GM06990 (cell line): Measurements from ENCODE around the gene NDUFS1.
"Not testable (repeated sequence)": the region's sequence is repeated elsewhere in the genome, so short reads cannot be mapped to it uniquely, and the experiment has no call there.

ENCODE experiments used
- DNase-seq: peaks from one replicate; pipeline ENCODE4 v3.0.0-alpha.2; 2011; ENCODE audit not compliant: insufficient read length; ENCODE audit errors: extremely low read depth
- H3K27me3 ChIP-seq: replicated peaks from 2 replicates; pipeline ENCODE4 v1.6.0; 2011; ENCODE audit warnings: low read length; ENCODE audit not compliant: control insufficient read depth, insufficient read depth
- H3K36me3 ChIP-seq: 2 replicates; pipeline ENCODE4 v1.5.1; 2011; ENCODE audit warnings: low read length; ENCODE audit not compliant: control insufficient read depth, insufficient read depth
- H3K4me3 ChIP-seq: replicated peaks from 2 replicates; pipeline ENCODE4 v1.5.1; 2011; ENCODE audit warnings: low read depth, mild to moderate bottlenecking, control low read depth, low read length
- TF ChIP-seq, protein P1 (sequence below): IDR thresholded peaks from 2 replicates; pipeline ENCODE4 v1.5.1; 2011; ENCODE audit warnings: low read length, control low read depth, mild to moderate bottlenecking, inconsistent platforms; ENCODE audit not compliant: insufficient read depth, poor library complexity, severe bottlenecking

The NDUFS1 gene

DNA sequence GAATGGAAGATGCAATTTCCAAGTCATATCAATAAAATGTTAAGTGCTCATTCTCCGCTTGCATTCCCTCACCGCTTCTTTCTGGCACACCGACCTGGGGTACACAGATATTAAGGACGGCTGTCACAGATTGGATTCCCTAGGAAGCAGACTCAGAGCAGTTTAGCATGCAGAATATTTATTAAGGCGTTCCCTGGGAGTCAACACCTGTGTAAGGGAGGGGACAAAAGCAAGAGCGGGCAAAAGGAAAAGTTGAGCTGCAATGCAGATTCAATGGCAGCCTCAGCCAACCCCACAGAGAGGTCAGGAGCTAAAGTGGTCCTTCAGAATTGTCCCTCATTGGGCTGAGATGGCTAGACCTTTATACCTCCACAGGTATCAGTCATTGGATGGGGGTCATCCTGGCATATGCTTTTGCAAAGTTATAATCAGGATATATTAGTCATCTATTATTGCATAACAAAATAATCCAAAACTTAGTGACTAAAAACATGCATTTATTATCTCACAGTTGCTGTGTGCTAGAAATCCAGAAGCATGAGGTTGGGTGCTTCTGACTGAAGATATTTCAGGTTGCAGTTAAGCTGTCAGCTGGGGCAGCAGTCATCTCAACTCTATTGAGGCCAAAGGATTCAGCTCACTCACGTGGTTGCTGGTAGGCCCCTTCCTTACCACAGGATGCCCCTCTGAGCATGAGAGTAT is 46.2 kb downstream of the NDUFS1 start:
- TF ChIP-seq, protein P1, sequence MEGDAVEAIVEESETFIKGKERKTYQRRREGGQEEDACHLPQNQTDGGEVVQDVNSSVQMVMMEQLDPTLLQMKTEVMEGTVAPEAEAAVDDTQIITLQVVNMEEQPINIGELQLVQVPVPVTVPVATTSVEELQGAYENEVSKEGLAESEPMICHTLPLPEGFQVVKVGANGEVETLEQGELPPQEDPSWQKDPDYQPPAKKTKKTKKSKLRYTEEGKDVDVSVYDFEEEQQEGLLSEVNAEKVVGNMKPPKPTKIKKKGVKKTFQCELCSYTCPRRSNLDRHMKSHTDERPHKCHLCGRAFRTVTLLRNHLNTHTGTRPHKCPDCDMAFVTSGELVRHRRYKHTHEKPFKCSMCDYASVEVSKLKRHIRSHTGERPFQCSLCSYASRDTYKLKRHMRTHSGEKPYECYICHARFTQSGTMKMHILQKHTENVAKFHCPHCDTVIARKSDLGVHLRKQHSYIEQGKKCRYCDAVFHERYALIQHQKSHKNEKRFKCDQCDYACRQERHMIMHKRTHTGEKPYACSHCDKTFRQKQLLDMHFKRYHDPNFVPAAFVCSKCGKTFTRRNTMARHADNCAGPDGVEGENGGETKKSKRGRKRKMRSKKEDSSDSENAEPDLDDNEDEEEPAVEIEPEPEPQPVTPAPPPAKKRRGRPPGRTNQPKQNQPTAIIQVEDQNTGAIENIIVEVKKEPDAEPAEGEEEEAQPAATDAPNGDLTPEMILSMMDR = no peak
- no peaks in the 10 kb centered on the region for H3K27me3 ChIP-seq
- no peak overlapping the region for H3K4me3 ChIP-seq
- H3K36me3 ChIP-seq = peaks cover 2% of the 10 kb centered on the region; the same call in 1 of the 2 replicates
- DNase-seq = no peak

DNA sequence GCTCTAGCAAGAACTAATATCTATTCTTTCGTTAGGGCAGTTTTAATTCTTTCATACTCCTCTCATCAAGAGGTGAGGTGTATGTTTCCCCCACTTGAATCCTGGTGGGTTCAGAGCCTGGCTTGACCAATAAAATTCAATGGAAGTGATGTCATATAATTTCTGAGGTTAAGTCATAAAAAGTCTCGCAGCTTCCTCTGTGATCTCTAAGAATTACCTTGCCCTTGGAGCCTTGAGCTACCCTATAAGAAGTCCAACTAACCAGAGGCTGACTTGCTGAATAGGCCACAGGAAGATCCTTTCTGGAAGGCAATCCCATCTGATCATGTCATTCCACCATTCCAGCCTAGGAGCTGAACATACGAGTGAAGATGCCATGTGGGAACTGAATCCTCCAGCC is 47.1 kb downstream of the NDUFS1 start:
- H3K27me3 ChIP-seq = no peaks in the 10 kb centered on the region
- H3K36me3 ChIP-seq = peaks cover 2% of the 10 kb centered on the region; the same call in 1 of the 2 replicates
- H3K4me3 ChIP-seq = no peak overlapping the region
- no peak for DNase-seq
- TF ChIP-seq, protein P1 = no peak

DNA sequence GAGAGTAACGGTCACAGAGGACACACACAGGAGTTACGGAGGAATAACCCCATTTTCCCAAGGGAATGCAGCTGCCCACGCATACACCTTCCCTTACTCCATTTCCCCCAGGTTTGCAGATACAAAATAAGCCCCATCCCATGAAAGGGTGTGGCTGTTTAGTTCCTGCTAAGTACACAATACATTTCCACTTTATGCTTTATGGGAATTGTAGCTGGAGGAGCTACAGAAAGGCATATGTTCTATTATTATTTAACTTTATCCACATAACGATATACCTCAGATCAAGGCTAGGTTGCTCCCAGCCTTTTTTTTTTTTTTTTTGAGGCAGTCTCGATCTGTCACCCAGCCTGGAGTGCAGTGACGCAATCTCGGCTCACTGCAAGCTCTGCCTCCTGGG is 50.5 kb downstream of the NDUFS1 start:
- DNase-seq = no peak
- TF ChIP-seq, protein P1 = no peak
- H3K36me3 ChIP-seq = no peaks in the 10 kb centered on the region

DNA sequence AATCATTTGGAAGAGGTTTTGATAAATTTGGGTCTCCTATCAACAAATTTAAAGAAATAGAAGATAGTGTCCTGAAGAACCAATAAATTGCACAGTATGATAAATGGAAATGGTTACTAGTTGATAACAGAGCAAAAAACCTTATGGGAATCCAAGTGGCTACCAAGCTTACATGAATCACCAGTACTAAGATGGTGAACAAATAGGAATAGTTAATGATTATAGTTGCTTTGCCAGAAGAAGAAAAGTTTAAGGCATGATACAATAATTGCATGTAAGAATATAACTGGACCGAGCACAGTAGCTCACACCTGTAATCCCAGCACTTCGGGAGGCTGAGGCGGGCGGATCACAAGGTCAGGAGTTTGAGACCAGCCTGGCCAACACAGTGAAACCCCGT is 53.7 kb downstream of the NDUFS1 start:
- no peak overlapping the region for H3K4me3 ChIP-seq
- H3K27me3 ChIP-seq = no peaks in the 10 kb centered on the region
- no peak for DNase-seq
- H3K36me3 ChIP-seq = no peaks in the 10 kb centered on the region
- TF ChIP-seq, protein P1 = no peak

More for the DNA sequence above, 50.5 kb downstream of the NDUFS1 start:
- H3K4me3 ChIP-seq = no peak overlapping the region
- H3K27me3 ChIP-seq = no peaks in the 10 kb centered on the region

DNA sequence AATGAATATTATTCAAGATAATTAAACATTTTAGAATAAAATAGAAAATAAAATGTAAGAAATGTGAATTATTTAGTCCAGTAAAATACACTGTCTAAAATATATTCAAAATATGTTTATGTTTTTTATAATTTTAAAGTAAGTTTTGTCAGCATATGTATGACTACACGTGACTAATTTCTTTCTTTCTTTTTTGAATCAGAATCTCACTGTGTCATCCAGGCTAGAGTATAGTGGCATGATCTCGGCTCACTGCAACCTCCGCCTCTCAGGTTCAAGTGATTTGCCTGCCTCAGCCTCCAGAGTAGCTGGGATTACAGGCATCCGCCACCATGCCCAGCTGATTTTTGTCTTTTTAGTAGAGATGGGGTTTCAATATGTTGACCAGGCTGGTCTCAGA is 54.2 kb downstream of the NDUFS1 start:
- Histone ChIP-seq H3K4me3 (no peak overlapping the region), H3K27me3 (no peaks in the 10 kb centered on the region), H3K36me3 (no peaks in the 10 kb centered on the region)
- TF ChIP-seq, protein P1 = no peak
- no peak for DNase-seq

DNA sequence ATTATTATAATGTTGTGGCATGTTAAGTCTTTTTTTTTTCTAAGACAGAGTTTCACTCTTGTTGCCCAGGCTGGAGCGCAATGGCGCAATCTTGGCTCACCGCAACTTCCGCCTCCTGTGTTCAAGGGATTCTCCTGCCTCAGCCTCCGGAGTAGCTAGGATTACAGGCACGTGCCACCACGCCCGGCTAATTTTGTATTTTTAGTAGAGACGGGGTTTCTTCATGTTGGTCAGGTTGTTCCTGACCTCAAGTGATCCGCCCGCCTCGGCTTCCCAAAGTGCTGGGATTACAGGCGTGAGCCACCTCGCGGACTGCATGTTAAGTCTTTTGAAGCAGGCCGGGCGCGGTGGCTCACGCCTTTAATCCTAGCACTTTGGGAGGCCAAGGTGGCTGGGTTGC is 60.4 kb downstream of the NDUFS1 start:
- not testable (repeated sequence) for DNase-seq

More for the DNA sequence above, 60.4 kb downstream of the NDUFS1 start:
- H3K27me3 ChIP-seq, H3K4me3 ChIP-seq, H3K36me3 ChIP-seq: not testable (repeated sequence)
